ENCODE measurements around the gene ABHD14A. TPM values are rescaled to one million over a fixed set of nuclear protein-coding genes. Genes with fewer than 3 reads are reported as not detected.

The ABHD14A gene
- total RNA-seq, 4 donors from 2014 or later = 3.9 to 11.6 (median 7.7) TPM

DNA sequence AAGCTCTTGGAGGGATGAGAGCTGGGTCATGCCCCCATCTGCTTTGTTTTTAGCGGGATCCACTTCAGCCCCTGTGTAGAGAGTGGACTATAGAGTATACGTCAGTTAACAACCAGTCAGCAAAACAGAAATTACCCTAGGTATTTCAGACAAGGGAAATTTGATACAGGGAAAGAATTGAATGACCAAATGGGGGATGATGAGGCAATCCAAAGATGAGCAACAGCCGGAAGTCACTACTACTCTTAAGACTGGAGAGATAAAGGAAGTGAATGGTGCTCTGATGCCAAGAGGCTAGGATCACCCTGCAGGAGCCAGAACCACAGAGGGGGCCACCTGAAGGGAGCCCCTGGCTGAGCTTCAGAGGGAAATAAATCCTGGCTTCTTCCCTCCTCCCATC lies 21.4 kb upstream of the ABHD14A start:
- peaks cover 0 to 15% (median 7%) of the 10 kb centered on the region in 4 donors for H3K4me1 ChIP-seq
- H3K9me3 ChIP-seq = peaks cover 0 to 6% (median 0%) of the 10 kb centered on the region in 4 donors
- peaks cover 0 to 2% (median 0%) of the 10 kb centered on the region in 3 donors for H3K36me3 ChIP-seq
- DNase-seq = no peak
- TF ChIP-seq, protein P1, sequence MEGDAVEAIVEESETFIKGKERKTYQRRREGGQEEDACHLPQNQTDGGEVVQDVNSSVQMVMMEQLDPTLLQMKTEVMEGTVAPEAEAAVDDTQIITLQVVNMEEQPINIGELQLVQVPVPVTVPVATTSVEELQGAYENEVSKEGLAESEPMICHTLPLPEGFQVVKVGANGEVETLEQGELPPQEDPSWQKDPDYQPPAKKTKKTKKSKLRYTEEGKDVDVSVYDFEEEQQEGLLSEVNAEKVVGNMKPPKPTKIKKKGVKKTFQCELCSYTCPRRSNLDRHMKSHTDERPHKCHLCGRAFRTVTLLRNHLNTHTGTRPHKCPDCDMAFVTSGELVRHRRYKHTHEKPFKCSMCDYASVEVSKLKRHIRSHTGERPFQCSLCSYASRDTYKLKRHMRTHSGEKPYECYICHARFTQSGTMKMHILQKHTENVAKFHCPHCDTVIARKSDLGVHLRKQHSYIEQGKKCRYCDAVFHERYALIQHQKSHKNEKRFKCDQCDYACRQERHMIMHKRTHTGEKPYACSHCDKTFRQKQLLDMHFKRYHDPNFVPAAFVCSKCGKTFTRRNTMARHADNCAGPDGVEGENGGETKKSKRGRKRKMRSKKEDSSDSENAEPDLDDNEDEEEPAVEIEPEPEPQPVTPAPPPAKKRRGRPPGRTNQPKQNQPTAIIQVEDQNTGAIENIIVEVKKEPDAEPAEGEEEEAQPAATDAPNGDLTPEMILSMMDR (IDR thresholded peaks at IDR 0.05) = no peak
- TF ChIP-seq POLR2A (IDR thresholded peaks at IDR 0.05) = no peak
- H3K27me3 ChIP-seq = no peaks in the 10 kb centered on the region
- H3K4me3 ChIP-seq = no peak overlapping the region
- no peak overlapping the region for H3K27ac ChIP-seq

DNA sequence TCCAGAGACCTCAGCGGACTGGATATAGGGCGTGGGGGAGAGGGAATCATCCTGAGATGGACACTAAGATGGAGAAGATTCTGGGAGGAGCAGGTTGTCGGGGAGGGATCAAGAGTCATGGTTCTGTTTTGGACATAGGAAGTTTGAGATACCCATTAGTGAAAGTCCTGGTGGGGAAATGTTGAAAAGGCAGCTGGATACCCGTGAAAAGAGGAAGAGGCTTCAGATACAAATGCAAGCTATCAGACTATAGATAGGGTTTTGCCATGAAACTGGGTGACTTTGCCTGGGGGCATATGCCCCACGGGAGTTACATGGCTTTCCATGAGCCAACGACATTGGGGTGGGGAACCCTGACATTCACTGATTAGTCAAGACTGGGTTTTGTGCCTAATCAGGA lies 20.8 kb upstream of the ABHD14A start:
- DNase-seq = no peak
- no peaks in the 10 kb centered on the region for H3K27me3 ChIP-seq
- H3K9me3 ChIP-seq = peaks cover 0 to 6% (median 0%) of the 10 kb centered on the region in 4 donors
- H3K27ac ChIP-seq = no peak overlapping the region
- H3K36me3 ChIP-seq = peaks cover 0 to 3% (median 0%) of the 10 kb centered on the region in 3 donors
- TF ChIP-seq POLR2A (IDR thresholded peaks at IDR 0.05) = no peak
- TF ChIP-seq, protein P1 (IDR thresholded peaks at IDR 0.05) = no peak
- H3K4me3 ChIP-seq = no peak overlapping the region
- H3K4me1 ChIP-seq = peaks cover 0 to 15% (median 7%) of the 10 kb centered on the region in 4 donors

DNA sequence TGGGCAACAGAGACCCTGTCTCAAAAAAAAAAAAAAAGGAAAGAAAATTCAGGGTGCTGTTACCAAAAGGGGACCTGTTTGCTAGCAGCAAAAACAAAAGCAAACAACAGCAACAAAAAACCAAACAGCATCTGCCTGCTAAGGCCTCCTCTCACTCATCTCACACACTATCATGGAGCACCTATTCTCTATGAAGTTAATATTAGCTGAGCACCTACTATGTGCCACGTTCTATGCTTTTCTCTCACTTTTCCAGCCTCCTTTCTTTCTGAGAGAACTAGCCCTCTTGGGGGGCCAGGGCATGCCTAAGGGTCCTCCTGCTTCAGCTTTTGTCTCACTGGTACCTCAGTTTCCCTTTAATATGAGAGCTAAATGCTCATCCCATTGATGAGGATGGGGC lies 20.2 kb upstream of the ABHD14A start:
- DNase-seq = no peak
- Histone ChIP-seq H3K4me3 (no peak overlapping the region), H3K27ac (no peak overlapping the region), H3K4me1 (peaks cover 0 to 15% (median 7%) of the 10 kb centered on the region in 4 donors), H3K27me3 (no peaks in the 10 kb centered on the region), H3K36me3 (peaks cover 0 to 3% (median 0%) of the 10 kb centered on the region in 3 donors), H3K9me3 (peaks cover 0 to 6% (median 0%) of the 10 kb centered on the region in 4 donors)
- no peak for TF ChIP-seq POLR2A (IDR thresholded peaks at IDR 0.05)
- TF ChIP-seq, protein P1 (IDR thresholded peaks at IDR 0.05) = no peak

DNA sequence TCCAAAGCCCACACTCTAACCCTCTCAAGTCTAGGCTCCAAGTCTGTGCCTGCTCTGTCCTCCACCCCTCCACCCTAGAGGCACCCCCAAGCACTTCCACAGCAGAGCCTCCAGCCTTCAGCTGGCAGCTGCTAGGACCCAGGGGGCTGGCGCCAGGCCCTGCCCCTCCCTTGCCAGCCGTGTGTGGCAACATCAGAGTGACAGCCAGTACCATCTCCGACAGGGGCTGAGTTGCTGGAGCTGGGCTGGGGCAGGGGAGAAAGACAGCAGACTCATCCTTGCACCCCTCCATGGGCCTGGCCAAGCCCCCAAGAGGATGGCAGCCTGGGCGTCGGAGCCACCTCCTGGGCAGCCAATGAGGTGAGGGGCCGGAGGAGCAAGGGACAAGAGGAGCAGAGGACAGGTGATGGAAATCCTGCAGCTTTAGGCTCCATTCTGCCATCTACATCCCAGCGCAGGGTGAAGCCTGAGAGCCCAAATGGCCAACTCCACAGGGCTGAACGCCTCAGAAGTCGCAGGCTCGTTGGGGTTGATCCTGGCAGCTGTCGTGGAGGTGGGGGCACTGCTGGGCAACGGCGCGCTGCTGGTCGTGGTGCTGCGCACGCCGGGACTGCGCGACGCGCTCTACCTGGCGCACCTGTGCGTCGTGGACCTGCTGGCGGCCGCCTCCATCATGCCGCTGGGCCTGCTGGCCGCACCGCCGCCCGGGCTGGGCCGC lies 19.5 kb upstream of the ABHD14A start, which contains the start of gene GPR62:
Gene GPR62 (plus strand): TSS at position 207 of the 718 bp plus-strand sequence. CDS start 272 bp downstream, at position 479.
- H3K36me3 ChIP-seq = peaks cover 0 to 7% (median 0%) of the 10 kb centered on the region in 3 donors
- no peaks in the 10 kb centered on the region for H3K27me3 ChIP-seq
- peaks cover 0 to 15% (median 7%) of the 10 kb centered on the region in 4 donors for H3K4me1 ChIP-seq
- TF ChIP-seq, protein P1 (IDR thresholded peaks at IDR 0.05) = no peak
- TF ChIP-seq POLR2A (IDR thresholded peaks at IDR 0.05) = no peak
- peak within 1 kb of the TSS in 3 of 4 donors; percentile 22 to 58 (median 42) for H3K27ac ChIP-seq
- H3K4me3 ChIP-seq = peak within 1 kb of the TSS; percentile 36 to 55 (median 50)
- DNase-seq = no peak
- H3K9me3 ChIP-seq = peaks cover 0 to 6% (median 0%) of the 10 kb centered on the region in 4 donors

DNA sequence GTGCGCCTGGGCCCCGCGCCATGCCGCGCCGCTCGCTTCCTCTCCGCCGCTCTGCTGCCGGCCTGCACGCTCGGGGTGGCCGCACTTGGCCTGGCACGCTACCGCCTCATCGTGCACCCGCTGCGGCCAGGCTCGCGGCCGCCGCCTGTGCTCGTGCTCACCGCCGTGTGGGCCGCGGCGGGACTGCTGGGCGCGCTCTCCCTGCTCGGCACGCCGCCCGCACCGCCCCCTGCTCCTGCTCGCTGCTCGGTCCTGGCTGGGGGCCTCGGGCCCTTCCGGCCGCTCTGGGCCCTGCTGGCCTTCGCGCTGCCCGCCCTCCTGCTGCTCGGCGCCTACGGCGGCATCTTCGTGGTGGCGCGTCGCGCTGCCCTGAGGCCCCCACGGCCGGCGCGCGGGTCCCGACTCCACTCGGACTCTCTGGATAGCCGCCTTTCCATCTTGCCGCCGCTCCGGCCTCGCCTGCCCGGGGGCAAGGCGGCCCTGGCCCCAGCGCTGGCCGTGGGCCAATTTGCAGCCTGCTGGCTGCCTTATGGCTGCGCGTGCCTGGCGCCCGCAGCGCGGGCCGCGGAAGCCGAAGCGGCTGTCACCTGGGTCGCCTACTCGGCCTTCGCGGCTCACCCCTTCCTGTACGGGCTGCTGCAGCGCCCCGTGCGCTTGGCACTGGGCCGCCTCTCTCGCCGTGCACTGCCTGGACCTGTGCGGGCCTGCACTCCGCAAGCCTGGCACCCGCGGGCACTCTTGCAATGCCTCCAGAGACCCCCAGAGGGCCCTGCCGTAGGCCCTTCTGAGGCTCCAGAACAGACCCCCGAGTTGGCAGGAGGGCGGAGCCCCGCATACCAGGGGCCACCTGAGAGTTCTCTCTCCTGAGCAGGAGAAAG lies 18.7 kb upstream of the ABHD14A start:
- peaks cover 0 to 7% (median 0%) of the 10 kb centered on the region in 3 donors for H3K36me3 ChIP-seq
- H3K27me3 ChIP-seq = no peaks in the 10 kb centered on the region
- peak overlapping the region; percentile 36 to 55 (median 50) for H3K4me3 ChIP-seq
- H3K9me3 ChIP-seq = peaks cover 0 to 6% (median 0%) of the 10 kb centered on the region in 4 donors
- peak in 1 of 3 donors; percentile 58 for DNase-seq
- peak overlapping the region in 3 of 4 donors; percentile 22 to 58 (median 42) for H3K27ac ChIP-seq
- TF ChIP-seq, protein P1 (IDR thresholded peaks at IDR 0.05) = peak in 4 of 6 experiments; percentile 34 to 55 (median 46)
- no peak for TF ChIP-seq POLR2A (IDR thresholded peaks at IDR 0.05)
- H3K4me1 ChIP-seq = peaks cover 0 to 15% (median 7%) of the 10 kb centered on the region in 4 donors

Measured in Peyer's patch (tissue), 4 donors.